ENCODE data around the gene ZNF148. TPM values are rescaled to one million over a fixed set of nuclear protein-coding genes. Genes with fewer than 3 reads are reported as not detected.

Gene ZNF148
- polyA plus RNA-seq, 4 donors, result 36.6 to 56.7 (median 44.2) TPM

GRCh38 chr3:125194061-125194848 lies 180.9 kb downstream of the ZNF148 start:
- DNase-seq (ENCODE audit: low read depth in 4 of 4, low spot score in 3 of 4), result no peak

- DNase-seq (ENCODE audit: low read depth in 4 of 4, low spot score in 3 of 4), result no peak
These were observed 182.7 kb downstream of the ZNF148 start for GRCh38 chr3:125192190-125193035.

- no peak for DNase-seq (ENCODE audit: low read depth in 4 of 4, low spot score in 3 of 4)
These were observed 183.4 kb downstream of the ZNF148 start for GRCh38 chr3:125191730-125192129.

- DNase-seq (ENCODE audit: low read depth in 4 of 4, low spot score in 3 of 4), result no peak
These were observed 183.9 kb downstream of the ZNF148 start for GRCh38 chr3:125191256-125191655.

- no peak for DNase-seq (ENCODE audit: low read depth in 4 of 4, low spot score in 3 of 4)
These were observed 184.3 kb downstream of the ZNF148 start for GRCh38 chr3:125190786-125191185.

- DNase-seq (ENCODE audit: low read depth in 4 of 4, low spot score in 3 of 4), result no peak
These were observed 185.6 kb downstream of the ZNF148 start for GRCh38 chr3:125189378-125190165.

- DNase-seq (ENCODE audit: low read depth in 4 of 4, low spot score in 3 of 4), result no peak
These were observed 186.2 kb downstream of the ZNF148 start for GRCh38 chr3:125188955-125189354.

GRCh38 chr3:125187599-125187910 lies 187.6 kb downstream of the ZNF148 start:
- DNase-seq (ENCODE audit: low read depth in 4 of 4, low spot score in 3 of 4), result no peak

GRCh38 chr3:125186800-125187598 lies 188.1 kb downstream of the ZNF148 start:
- DNase-seq (ENCODE audit: low read depth in 4 of 4, low spot score in 3 of 4), result no peak

- DNase-seq (ENCODE audit: low read depth in 4 of 4, low spot score in 3 of 4), result no peak
These were observed 188.8 kb downstream of the ZNF148 start for GRCh38 chr3:125186261-125186787.

GRCh38 chr3:125185805-125186204 lies 189.3 kb downstream of the ZNF148 start:
- no peak for DNase-seq (ENCODE audit: low read depth in 4 of 4, low spot score in 3 of 4)

GRCh38 chr3:125179884-125180240 lies 195.3 kb downstream of the ZNF148 start:
- no peak for DNase-seq (ENCODE audit: low read depth in 4 of 4, low spot score in 3 of 4)

- DNase-seq (ENCODE audit: low read depth in 4 of 4, low spot score in 3 of 4), result no peak
These were observed 195.8 kb downstream of the ZNF148 start for GRCh38 chr3:125179143-125179883.

GRCh38 chr3:125177746-125178145 lies 197.4 kb downstream of the ZNF148 start:
- no peak for DNase-seq (ENCODE audit: low read depth in 4 of 4, low spot score in 3 of 4)

Other genes starting within 250 kb of the ZNF148 start
- 1 to 10 TPM in 3 of 4 donors, under 1 TPM in 1; 0.75 to 6.7 (median 5.2) TPM for gene SLC12A8, start 162.6 kb downstream of the ZNF148 start, polyA plus RNA-seq (ENCODE audit: insufficient read length in 4 of 4)
- 10 to 100 TPM; 36.7 to 77.8 (median 69.4) TPM for gene SNX4, start 144.9 kb upstream of the ZNF148 start, polyA plus RNA-seq (ENCODE audit: insufficient read length in 4 of 4)
- gene OSBPL11, start 220.2 kb upstream of the ZNF148 start, polyA plus RNA-seq (ENCODE audit: insufficient read length in 4 of 4), result 10 to 100 TPM; 16.1 to 25.2 (median 21.2) TPM